GM18858 (cell line): Measurements from ENCODE around the gene ERICH2.

ENCODE experiments used
- ATAC-seq: cut with Tn5 transposase; IDR thresholded peaks from one replicate; pipeline ENCODE4 v1.9.1; 2021; ENCODE audit not compliant: unreplicated experiment

ERICH2 gene

DNA sequence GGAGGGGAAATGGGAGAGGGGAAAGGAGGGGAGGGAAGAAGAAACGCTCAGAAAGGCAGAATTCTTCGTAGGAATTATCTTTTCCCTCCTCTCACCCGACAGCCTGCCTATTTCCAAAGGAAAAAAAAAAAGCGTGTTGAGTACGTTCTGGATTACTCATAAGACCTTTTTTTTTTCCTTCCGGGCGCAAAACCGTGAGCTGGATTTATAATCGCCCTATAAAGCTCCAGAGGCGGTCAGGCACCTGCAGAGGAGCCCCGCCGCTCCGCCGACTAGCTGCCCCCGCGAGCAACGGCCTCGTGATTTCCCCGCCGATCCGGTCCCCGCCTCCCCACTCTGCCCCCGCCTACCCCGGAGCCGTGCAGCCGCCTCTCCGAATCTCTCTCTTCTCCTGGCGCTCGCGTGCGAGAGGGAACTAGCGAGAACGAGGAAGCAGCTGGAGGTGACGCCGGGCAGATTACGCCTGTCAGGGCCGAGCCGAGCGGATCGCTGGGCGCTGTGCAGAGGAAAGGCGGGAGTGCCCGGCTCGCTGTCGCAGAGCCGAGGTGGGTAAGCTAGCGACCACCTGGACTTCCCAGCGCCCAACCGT lies 46.4 kb downstream of the ERICH2 start, which contains the start of gene GAD1:
Gene GAD1, plus strand, starts transcription at position 384 of the 589 bp plus-strand sequence. CDS start 1,705 bp downstream, outside the sequence.
- no peak for ATAC-seq

DNA sequence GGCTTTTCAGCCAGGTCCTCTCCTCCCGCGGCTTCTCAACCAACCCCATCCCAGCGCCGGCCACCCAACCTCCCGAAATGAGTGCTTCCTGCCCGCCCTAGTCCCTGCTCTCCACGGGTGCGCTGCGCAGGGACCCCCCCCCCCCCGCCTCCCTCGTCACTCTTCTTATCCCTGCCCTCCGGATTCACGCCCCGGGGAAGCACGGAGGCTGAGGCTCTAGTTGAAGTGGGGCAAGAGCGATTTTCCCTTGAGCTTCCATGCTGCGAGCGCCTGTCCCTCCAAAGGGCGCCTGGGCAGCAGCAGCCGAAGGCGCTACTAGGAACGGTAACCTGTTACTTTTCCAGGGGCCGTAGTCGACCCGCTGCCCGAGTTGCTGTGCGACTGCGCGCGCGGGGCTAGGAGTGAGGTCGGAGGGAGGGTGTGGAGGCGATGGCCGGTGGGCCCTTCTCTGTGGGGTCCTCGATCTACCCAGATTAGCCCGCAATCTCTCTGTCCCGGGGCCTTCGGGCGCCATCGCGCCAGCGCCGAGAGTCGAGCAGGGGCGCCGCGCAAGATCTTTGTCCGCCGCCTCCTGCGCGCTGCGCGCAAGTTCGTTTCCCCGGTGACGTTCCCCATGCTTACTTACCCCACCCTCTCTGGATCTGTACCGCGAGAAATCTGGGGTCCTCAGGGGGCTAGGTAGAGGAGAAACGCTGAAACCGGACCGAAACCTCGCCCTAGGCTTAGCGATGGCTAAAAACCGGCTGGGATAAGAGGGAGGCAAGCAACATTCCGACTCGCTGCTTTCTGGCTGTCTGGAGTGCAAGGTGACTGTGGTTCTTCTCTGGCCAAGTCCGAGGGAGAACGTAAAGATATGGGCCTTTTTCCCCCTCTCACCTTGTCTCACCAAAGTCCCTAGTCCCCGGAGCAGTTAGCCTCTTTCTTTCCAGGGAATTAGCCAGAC lies 47.2 kb downstream of the ERICH2 start:
- ATAC-seq, result no peak

DNA sequence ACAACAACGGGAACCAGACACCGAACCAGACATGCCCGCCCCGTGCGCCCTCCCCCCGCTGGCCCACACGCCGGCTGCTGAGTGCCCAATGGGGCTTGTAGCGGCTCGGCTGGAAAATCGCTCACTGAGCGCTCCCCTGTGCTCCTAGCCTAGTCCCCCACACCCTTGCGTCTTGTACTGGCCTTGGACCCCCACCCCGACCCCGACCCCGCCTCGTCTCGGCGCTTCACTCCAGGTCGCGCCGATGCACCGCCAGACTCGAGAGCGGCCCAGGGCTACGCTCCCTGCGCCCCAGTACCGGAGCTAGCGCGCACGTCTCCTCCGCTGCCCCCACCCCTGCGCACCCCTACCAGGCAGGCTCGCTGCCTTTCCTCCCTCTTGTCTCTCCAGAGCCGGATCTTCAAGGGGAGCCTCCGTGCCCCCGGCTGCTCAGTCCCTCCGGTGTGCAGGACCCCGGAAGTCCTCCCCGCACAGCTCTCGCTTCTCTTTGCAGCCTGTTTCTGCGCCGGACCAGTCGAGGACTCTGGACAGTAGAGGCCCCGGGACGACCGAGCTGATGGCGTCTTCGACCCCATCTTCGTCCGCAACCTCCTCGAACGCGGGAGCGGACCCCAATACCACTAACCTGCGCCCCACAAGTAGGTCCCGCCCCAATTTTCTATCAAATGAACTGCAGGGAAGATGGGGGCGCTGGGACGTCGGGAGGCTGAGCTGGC lies 48.0 kb downstream of the ERICH2 start:
- ATAC-seq, result no peak

DNA sequence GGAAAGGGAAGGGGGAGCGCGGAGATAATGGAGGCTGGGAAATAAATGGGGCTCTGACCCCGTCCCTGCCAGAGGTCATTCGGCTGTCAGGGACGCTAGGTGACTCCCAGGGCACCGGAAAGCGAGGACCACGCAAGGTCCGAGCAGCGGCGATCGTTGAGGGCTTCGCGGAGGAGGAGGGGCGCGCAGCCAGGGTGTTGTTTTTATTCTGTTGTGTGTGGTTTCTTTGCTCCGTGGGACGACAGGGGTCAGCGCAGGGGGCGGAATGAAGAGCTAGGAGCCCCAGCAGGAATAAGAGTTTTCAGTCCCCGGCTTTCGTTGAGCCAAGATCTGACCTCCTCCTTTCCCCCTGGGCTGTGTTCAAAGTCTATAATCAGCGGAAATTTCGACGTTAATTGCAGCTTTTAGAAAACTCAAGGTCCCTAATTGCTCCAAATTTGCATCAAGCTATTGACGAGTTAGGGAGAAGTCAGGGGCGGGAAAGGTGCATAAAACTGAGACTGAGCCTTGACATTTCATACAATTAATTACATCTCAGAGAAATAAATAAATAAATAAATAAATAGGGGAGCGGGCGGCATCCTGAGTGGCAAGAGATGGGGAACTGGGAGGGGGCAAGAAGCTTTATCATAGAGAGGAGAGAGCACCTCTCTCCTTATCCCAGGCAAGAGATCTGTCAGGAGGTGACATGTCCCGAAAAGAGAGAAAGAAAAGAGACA lies 48.7 kb downstream of the ERICH2 start:
- ATAC-seq, result no peak

DNA sequence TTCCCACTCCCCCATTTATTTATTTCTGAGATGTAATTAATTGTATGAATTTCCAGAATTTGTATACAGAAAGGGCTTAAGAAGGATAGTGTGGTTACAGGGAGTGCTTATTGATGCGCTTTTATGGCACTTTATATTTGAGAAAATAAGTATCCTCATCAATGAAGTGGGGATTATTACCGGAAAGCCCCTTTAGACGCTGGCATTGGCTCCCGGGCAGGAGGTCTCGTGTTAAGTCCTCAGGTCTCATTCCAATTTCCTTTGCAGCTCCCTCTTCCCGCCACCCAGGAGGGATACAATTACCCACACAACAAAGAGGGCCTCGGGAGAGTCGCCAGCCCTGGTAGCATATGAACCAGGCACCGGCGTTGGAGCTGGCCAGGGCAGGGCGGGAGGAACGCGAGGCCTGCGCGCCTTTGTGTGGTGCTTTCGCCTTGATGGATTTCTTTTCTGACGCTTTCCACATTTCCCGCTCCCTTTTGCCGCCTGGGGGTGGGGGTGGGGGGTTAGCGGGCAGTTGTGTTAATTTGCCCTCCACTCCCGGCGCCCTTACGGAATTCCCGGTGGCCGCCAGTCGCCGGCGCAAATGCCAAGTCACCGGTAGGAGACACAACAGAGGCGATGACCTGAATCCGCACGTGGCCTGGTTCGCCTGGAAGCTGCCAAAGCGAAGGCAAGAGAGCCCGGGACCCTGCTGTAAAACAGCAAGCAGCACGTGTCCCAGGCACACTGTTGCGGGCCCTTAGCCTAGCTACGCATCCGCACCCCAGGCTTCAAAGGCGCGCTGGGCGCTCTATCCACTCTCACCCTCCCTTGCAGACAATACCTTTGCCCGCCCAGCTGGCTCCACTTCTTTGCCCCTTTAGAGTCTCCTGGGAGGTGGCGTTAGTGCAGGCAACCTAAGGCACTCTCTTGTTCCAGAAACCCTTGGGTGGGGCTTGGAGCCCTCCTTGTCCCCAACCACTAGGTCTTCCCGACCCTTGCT lies 49.8 kb downstream of the ERICH2 start:
- ATAC-seq, result no peak

DNA sequence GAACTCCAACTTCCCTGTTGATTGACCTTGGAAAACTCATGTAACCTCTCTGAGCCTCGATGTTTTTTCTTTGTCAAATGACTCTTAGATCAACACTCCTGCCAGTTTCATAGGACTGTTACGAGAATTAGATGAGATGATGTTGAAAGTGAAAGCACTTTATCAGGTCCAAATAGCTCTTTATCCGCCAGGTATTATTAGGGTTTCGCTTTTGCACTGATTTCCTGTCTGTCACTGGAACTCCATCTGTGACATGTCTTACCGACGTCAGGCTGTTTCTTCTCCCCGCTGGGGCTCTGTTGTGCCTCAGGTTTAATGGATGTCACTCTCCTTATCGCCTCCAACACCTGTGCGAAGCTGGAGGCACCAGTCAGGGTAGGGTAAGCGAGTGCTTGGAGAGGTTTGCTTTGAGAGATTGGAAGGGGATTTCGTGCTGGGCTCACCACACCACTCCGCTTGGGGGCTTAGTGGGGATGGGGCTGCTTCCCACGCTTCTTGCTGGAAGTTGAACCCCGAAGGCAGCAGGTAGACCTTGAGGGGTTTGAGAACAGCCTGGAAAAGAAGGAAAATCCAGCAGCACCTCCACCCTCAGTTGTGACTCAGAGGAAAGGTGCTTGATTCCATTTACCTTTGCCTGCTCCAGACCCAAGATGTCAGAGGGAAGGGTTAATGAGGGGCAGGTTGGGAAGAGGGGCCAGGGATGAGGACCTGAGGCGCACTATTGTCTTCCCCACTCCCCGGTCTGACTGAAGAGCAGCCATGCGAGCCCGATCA lies 50.8 kb downstream of the ERICH2 start:
- no peak for ATAC-seq

DNA sequence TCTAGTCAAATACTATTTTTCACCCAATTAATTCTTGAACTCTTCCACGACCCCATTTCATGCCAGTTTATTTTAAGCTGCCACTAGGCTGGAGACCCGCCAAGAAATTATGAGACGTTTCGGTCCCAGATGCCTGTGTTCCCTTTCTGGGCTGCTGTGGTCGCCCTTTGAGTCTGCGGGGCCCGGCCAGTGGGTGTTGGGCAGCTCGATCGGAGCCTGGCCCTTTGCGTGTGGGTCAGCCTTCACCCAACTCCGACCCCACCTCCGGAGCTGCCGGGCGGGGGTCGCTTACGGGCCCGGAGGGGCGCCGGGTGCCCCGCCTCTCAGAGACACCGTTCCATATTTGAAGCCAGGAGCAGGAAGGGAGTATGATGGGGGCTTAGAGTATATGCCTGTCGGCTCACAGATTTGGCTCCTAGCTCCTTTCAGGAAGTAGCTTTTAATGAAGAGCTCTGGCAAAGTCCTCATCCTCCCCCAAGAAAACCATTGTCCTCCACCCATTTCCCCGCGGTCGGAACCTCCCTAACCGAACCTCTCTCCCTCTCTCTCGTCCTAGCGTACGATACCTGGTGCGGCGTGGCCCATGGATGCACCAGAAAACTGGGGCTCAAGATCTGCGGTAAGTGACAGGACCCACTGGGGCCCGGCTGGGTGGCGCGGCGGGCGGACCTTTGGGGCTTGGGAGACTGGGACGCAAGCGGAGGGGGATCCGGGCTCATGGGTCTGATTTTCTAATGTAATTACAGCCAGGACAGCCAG lies 51.5 kb downstream of the ERICH2 start:
- ATAC-seq, result no peak

DNA sequence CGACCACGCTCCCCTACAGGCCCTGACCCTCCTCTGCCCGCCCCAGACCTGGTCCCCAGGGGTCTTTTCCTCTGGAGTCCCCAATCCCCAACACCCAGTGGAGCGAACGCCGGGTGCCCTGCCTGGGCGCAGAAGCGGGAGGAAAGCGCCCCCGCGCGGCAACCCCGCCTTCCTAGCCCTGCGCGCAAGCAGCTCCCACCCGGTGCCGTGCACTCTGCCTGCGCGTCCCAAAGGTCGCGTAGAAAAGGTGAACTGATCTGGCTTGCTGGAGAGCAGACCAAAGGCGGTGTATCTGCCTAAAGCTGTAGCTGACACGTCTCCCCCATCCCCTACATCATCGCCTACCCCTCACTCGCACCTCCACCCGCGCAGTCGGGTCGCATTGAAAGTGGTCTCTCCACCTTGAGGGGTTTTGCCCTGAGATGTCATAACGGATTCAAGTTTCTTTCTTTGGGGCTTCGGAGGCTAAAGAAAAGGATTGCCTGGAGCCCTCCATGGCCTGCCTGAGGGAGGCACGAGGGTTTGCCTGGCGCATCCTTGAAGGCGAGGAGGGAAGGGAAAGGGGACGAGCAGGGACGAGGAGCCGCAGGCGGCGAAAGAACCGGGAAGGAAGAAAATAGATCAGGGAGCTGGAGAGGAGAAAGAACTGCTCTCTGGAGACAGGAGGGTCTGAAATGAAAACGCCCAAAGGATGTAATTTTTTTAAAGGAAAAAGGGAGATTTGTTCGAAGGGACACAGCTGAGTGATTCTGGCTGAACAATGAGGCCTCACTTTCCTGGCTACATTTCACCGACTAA lies 52.3 kb downstream of the ERICH2 start:
- ATAC-seq, result no peak

DNA sequence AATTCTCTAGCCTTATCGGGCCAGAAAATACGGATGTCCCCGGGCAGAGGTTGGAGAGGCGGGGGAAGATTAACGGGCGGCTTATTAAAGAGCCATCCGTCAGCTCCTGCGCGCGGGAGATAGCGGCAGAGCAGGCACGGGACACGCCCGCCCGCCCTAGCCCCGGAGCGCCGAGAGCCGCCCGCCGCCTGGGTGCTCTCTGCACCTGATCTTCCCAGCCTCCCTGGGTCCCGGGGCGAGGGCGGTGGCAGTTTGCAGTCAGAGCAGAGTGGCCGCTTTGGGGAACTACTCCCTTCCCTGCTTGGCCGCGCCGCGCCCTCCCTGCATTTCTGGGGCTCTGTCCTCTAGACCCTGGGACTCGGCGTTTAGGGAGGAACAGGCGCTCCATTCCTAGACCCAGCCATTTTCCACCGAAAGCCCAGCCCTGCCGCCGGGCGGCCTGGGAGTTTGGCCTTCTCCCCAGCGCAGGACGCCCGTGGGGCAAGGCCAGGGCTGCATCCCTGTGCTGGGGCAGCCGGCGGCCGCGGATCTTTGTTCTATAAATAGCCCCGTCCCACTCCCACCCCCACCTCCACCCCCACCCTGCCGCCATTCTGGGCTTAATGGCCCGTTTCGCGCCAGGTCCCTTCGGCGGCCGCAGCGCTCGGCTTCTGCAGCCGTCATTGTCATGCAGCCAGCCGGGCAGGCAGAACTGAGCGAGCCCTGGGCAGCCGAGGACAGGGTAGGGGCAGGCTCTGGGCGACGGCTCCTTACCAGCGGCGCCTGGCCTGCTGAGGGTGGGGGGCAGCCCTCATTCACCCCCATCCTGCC lies 53.1 kb downstream of the ERICH2 start:
- no peak for ATAC-seq

DNA sequence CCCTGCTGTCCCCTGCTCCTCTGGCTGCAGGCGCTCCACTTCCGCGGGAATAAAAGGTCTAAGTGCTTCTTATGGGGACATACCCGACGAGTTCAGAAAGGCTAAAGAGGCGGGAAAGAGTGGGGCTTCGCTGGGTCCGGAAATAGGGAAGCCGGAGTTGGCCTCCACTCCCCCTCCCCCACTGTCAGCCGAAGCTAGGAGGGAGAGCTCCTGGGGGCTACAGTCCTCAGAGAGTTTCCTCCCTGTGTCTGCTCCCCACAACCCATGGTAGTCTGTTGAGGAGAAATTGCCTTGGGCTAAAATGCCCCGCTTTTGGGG lies 53.7 kb downstream of the ERICH2 start:
- ATAC-seq, result no peak

DNA sequence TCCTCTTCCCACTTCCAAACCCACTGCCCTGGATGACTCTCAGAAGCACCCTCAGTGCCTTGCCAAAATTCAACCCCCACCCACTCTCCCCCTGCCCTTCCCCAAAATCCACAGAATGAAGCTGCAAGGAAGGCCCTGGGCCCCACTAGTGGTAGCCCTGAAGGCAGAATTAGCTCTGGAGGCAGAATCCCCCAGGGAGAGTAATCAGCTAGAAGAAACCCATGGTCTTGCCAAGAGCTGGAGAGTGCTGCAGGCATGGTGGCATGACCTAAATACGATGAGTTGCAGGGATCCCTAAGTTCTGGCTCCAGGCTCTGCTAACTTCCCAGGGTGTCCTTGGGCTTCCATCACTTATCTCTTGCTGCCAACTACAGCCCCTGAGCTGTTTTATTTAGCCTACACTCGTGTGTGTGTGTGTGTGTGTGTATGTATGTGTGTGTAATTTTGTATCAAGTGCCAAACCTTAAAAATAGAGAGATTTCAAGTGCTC lies 54.4 kb downstream of the ERICH2 start:
- ATAC-seq, result no peak

DNA sequence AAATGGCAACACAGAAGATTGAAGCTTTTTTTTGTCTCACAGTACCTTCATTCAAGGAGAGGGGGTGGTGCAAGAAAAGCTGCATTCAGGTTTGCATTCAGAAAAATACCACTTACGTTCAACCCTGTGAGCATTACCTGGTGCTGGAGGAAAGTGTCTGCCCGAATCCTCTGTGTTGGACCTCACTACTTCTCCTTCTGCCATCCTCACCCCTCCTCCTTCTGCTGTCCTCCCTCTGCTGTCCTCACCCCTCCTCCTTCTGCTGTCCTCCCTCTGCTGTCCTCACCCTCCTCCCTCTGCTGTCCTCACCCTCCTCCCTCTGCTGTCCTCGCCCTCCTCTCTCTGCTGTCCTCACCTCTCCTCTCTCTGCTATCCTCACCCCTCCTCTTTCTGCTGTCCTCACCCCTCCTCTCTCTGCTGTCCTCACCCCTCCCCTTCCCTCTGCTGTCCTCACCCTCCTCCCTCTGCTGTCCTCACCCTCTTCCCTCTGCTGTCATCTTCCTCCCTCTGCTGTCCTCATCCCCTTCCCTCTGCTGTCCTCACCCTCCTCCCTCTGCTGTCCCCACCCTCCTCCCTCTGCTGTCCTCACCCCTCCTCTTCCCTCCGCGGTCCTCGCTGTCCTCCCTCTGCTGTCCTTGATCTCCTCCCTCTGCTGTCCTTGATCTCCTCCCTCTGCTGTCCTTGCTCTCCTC lies 57.8 kb downstream of the ERICH2 start:
- ATAC-seq, result no peak

DNA sequence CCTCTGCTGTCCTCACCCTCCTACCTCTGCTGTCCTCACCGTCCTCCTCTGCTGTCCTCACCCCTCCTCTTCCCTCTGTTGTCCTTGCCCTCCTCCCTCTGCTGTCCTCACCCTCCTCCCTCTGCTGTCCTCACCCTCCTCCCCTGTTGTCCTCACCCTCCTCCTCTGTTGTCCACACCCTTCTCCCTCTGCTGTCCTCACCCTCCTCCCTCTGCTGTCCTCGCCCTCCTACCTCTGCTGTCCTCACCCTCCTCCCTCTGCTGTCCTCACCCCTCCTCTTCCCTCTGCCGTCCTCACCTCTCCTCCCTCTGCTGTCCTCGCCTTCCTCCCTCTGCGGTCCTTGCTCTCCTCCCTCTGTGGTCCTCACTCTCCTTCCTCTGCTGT lies 58.3 kb downstream of the ERICH2 start:
- no peak for ATAC-seq

DNA sequence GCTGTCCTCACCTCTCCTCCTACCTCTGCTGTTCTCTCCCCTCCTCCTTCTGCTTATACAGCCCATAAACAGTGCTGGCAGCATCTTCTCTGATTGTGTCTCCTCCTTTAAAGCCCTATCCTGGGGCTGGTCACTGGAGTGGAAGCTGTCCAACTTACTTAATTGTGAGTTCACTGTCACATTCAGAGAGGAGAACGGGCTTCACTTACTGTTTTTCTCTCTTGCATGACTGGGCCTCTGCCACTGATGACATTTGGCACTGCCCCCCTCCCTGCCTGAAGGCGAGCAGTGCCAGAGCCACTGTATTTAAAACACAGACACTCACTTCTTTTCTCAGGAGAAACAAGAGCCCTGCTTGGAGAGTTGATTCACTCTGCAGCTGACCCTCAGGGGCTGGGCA lies 58.9 kb downstream of the ERICH2 start:
- no peak for ATAC-seq

DNA sequence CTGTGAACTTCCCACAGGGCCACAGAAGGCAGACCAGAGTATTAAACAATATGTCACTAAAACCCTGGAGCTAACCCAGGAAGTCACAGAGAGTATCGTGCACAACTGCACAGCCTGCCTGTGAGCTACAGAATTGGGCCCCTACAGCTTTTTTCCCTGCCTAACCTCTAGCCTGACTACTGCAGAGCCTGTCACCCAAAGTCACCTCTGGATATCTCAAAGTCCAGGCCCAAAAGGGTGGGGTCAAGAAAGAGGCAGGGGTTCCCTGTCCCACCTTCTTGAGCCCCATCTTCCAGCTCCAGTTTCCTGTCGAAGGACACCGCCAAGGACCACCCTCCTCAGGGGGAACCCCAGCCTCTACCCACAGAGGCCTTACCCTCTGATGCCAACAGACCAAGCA lies 60.0 kb downstream of the ERICH2 start:
- no peak for ATAC-seq

DNA sequence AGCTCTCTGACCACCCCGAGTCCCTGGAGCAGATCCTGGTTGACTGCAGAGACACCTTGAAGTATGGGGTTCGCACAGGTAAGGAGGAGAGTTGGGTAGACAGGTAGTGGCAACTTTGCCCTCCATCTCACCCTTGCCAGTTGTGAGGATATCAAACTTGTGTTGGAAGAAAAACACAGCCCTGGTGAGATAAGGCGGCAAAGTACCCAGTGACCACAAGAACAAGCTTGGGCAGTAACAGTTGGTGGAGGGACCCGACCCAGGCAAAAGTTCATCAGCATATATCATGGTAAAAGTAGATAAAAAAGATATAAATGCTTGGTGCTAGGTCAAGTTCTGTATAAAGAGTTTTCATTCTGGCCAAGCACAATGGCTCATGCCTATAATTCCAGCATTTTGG lies 60.9 kb downstream of the ERICH2 start:
- no peak for ATAC-seq
